Gastroesophageal sphincter (tissue), 3 donors: ENCODE results near the gene FXR1.
"Not testable (repeated sequence)": the region's sequence is repeated elsewhere in the genome, so short reads cannot be mapped to it uniquely, and the experiment has no call there.

Experiments
- CTCF ChIP-seq, 4 experiments: fragments of 200-600 bp in 2 of 4; fragments of 450-650 bp in 2 of 4; sonication (generic) in 1 of 4; IDR thresholded peaks; one replicate each; pipeline ENCODE4 v1.5.1; 2017 to 2019; ENCODE audit warnings: antibody characterized with exemption in 4 of 4, mild to moderate bottlenecking in 2 of 4, moderate library complexity in 2 of 4
- POLR2AphosphoS5 ChIP-seq: sonication (generic); formaldehyde crosslinking; IDR thresholded peaks from one replicate; pipeline ENCODE4 v1.6.1; 2017; ENCODE audit warnings: antibody characterized with exemption

- TF ChIP-seq CTCF (IDR thresholded peaks at IDR 0.05); POLR2AphosphoS5: not testable (repeated sequence)
Observed at GRCh38 chr3:181002331-181002730, 89.9 kb downstream of the FXR1 start.
